ELF-1 (cell line): ENCODE measurements around the gene CAMK2G.
A peak's percentile ranks its signal among the peaks of the same experiment; 100 is the strongest.

Experiments used
- DNase-seq: peaks from one replicate; pipeline ENCODE4 v3.0.0-alpha.2; 2016; ENCODE audit warnings: low read depth, low spot score

CAMK2G gene

GRCh38 chr10:73864229-73864628 lies 10.1 kb downstream of the CAMK2G start:
- DNase-seq, result no peak

- DNase-seq, result no peak
These were observed 11.1 kb downstream of the CAMK2G start for GRCh38 chr10:73863039-73863817.

- no peak for DNase-seq
These were observed 12.3 kb downstream of the CAMK2G start for GRCh38 chr10:73862011-73862410.

GRCh38 chr10:73859784-73860491 lies 14.4 kb downstream of the CAMK2G start:
- DNase-seq, result no peak

- no peak for DNase-seq
These were observed 14.9 kb downstream of the CAMK2G start for GRCh38 chr10:73859428-73859783.

- DNase-seq, result no peak
These were observed 15.5 kb downstream of the CAMK2G start for GRCh38 chr10:73858750-73859427.

GRCh38 chr10:73858013-73858708 lies 16.2 kb downstream of the CAMK2G start:
- DNase-seq, result no peak

GRCh38 chr10:73857446-73857845 lies 16.9 kb downstream of the CAMK2G start:
- no peak for DNase-seq

- no peak for DNase-seq
These were observed 18.1 kb downstream of the CAMK2G start for GRCh38 chr10:73856261-73856660.

- DNase-seq, result no peak
These were observed 18.9 kb downstream of the CAMK2G start for GRCh38 chr10:73855413-73855812.

- no peak for DNase-seq
These were observed 20.0 kb downstream of the CAMK2G start for GRCh38 chr10:73854310-73854709.

GRCh38 chr10:73853196-73853595 lies 21.2 kb downstream of the CAMK2G start:
- DNase-seq, result no peak

GRCh38 chr10:73850863-73851461 lies 23.4 kb downstream of the CAMK2G start:
- DNase-seq, result peak; percentile 39

GRCh38 chr10:73850211-73850610 lies 24.1 kb downstream of the CAMK2G start:
- no peak for DNase-seq

GRCh38 chr10:73848821-73849489 lies 25.4 kb downstream of the CAMK2G start:
- peak; percentile 87 for DNase-seq

GRCh38 chr10:73847031-73847430 lies 27.3 kb downstream of the CAMK2G start:
- DNase-seq, result no peak

GRCh38 chr10:73843261-73843660 lies 31.1 kb downstream of the CAMK2G start:
- DNase-seq, result no peak

- no peak for DNase-seq
These were observed 32.0 kb downstream of the CAMK2G start for GRCh38 chr10:73842349-73842748.

- no peak for DNase-seq
These were observed 32.6 kb downstream of the CAMK2G start for GRCh38 chr10:73841526-73842285.

- no peak for DNase-seq
These were observed 33.3 kb downstream of the CAMK2G start for GRCh38 chr10:73841061-73841421.
